Measurements from ENCODE around the gene PPP1R9B. TPM values are rescaled to one million over a fixed set of nuclear protein-coding genes. Genes with fewer than 3 reads are reported as not detected.

The PPP1R9B gene
- total RNA-seq, 1 experiment from 2014 or later, result 21.7 TPM

DNA sequence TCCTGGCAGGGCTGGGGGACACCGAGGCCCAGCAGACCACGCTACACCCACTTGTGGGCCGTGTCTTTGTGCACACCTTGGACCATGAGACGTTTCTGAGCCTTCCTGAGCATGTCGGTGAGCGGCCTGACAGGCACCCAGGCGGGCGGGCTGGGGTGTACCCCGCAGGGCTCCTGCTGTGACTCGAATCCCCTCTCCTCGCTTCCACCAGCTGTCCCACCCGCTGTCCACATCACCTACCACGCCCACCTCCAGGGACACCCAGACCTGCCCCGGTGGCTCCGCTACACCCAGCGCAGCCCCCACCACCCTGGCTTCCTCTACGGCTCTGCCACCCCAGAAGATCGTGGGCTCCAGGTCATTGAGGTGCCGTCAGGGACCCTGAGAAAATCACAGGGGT lies 16.9 kb upstream of the PPP1R9B start:
- ATAC-seq, result no peak
- POLR2A ChIA-PET, result no interaction called here
- CTCF ChIA-PET, result interaction anchor here (1.1 to 4.1 kb wide), 6 partner anchors 15 to 166 kb away, joined by 3 to 46 read pairs (median 8); partner anchors contain the start of gene TMEM92

GRCh38 chr17:50166518-50167181 lies 16.2 kb upstream of the PPP1R9B start:
- H3K9me3 Mint-ChIP-seq, result no peaks in the 10 kb centered on the region
- H3K27ac Mint-ChIP-seq, result no peak overlapping the region
- TF ChIP-seq ZNF416 (CRISPR knock-in tag; IDR thresholded peaks at IDR 0.05), result no peak
- TF ChIP-seq, protein P1, sequence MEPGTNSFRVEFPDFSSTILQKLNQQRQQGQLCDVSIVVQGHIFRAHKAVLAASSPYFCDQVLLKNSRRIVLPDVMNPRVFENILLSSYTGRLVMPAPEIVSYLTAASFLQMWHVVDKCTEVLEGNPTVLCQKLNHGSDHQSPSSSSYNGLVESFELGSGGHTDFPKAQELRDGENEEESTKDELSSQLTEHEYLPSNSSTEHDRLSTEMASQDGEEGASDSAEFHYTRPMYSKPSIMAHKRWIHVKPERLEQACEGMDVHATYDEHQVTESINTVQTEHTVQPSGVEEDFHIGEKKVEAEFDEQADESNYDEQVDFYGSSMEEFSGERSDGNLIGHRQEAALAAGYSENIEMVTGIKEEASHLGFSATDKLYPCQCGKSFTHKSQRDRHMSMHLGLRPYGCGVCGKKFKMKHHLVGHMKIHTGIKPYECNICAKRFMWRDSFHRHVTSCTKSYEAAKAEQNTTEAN (CRISPR knock-in tag; IDR thresholded peaks at IDR 0.05), result peak; percentile 44; the same call in 1 of the 2 replicates
- H3K36me3 Mint-ChIP-seq, result no peaks in the 10 kb centered on the region
- ATAC-seq (no peak), DNase-seq (ENCODE audit: low spot score) (no peak)
- ChIA-PET CTCF (interaction anchor here (0.6 to 4.1 kb wide), 16 partner anchors 11 to 320 kb away, joined by 3 to 46 read pairs (median 6); partner anchors contain the start of gene TMEM92), POLR2A (interaction anchor here (1.6 kb wide), 1 partner anchor 11 kb away, joined by 4 read pairs; no protein-coding TSS in a partner anchor)
- peaks cover 17% of the 10 kb centered on the region for H3K27me3 Mint-ChIP-seq (ENCODE audit: low read depth)
- H3K4me1 Mint-ChIP-seq, result peaks cover 11% of the 10 kb centered on the region
- no peak overlapping the region for H3K4me3 Mint-ChIP-seq

More for the DNA sequence above, 16.9 kb upstream of the PPP1R9B start:
- no peak overlapping the region for H3K27ac Mint-ChIP-seq
- no peaks in the 10 kb centered on the region for H3K9me3 Mint-ChIP-seq
- peaks cover 8% of the 10 kb centered on the region for H3K4me1 Mint-ChIP-seq
- H3K27me3 Mint-ChIP-seq (ENCODE audit: low read depth), result peaks cover 10% of the 10 kb centered on the region
- no peaks in the 10 kb centered on the region for H3K36me3 Mint-ChIP-seq
- DNase-seq (ENCODE audit: low spot score), result no peak
- no peak overlapping the region for H3K4me3 Mint-ChIP-seq
- TF ChIP-seq FOXK1 (CRISPR knock-in tag; IDR thresholded peaks at IDR 0.05), result no peak
- TF ChIP-seq, protein P2, sequence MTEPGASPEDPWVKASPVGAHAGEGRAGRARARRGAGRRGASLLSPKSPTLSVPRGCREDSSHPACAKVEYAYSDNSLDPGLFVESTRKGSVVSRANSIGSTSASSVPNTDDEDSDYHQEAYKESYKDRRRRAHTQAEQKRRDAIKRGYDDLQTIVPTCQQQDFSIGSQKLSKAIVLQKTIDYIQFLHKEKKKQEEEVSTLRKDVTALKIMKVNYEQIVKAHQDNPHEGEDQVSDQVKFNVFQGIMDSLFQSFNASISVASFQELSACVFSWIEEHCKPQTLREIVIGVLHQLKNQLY (CRISPR knock-in tag; IDR thresholded peaks at IDR 0.05), result no peak
- no peak for TF ChIP-seq ZNF396 (CRISPR knock-in tag; IDR thresholded peaks at IDR 0.05; ENCODE audit: borderline replicate concordance)
- TF ChIP-seq, protein P3, sequence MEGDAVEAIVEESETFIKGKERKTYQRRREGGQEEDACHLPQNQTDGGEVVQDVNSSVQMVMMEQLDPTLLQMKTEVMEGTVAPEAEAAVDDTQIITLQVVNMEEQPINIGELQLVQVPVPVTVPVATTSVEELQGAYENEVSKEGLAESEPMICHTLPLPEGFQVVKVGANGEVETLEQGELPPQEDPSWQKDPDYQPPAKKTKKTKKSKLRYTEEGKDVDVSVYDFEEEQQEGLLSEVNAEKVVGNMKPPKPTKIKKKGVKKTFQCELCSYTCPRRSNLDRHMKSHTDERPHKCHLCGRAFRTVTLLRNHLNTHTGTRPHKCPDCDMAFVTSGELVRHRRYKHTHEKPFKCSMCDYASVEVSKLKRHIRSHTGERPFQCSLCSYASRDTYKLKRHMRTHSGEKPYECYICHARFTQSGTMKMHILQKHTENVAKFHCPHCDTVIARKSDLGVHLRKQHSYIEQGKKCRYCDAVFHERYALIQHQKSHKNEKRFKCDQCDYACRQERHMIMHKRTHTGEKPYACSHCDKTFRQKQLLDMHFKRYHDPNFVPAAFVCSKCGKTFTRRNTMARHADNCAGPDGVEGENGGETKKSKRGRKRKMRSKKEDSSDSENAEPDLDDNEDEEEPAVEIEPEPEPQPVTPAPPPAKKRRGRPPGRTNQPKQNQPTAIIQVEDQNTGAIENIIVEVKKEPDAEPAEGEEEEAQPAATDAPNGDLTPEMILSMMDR (IDR thresholded peaks at IDR 0.05), result no peak

DNA sequence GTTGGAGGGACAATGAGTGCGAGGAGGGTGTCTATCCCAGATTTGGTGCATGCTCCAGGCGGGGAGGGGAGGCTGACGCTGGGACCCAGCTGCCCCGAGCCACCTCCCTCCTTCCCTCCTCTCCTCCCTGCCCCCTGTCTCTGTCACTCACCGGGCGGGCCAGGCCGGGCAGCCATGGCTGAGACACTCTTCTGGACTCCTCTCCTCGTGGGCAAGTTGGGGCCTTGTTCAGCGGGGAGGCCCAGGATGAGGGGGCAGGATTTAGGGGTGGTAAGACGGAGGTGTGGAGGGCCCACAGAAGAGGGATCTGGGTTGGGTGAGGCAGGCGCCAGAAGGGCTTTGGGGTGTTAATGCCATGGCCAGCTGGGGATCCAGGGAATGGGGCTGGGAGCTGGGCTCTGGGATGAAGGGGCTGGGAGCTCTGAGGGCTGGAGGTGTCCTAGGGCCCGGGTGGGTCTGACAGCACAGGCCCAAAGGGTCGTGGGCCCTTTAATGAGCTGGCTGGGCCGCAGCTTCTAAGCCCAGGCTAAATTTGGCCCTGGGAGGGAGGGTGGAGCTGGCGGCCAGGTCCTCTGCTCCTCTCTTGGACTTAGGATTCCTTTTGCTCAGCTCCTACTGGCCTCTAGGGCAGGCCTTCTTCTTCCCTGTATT lies 15.5 kb upstream of the PPP1R9B start, which contains the start of gene SGCA:
Gene SGCA, plus strand, starts transcription at position 139 of the 651 bp plus-strand sequence. Its CDS starts 36 bp downstream, at position 175.
- H3K4me3 Mint-ChIP-seq, result no peak within 1 kb of the TSS
- no peaks in the 10 kb centered on the region for H3K36me3 Mint-ChIP-seq
- ChIA-PET CTCF (interaction anchor here (0.6 to 3.5 kb wide), 20 partner anchors 12 to 321 kb away, joined by 3 to 11 read pairs (median 4); partner anchors contain the start of gene TMEM92), POLR2A (interaction anchor here (1.6 kb wide), 1 partner anchor 11 kb away, joined by 4 read pairs; no protein-coding TSS in a partner anchor)
- ATAC-seq (no peak), DNase-seq (ENCODE audit: low spot score) (no peak)
- H3K4me1 Mint-ChIP-seq, result peaks cover 15% of the 10 kb centered on the region
- H3K27me3 Mint-ChIP-seq (ENCODE audit: low read depth), result peaks cover 19% of the 10 kb centered on the region
- peak within 1 kb of the TSS; percentile 7 for H3K27ac Mint-ChIP-seq
- no peaks in the 10 kb centered on the region for H3K9me3 Mint-ChIP-seq
- TF ChIP-seq E2F5 (CRISPR knock-in tag; IDR thresholded peaks at IDR 0.05), result no peak
- TF ChIP-seq HMGA2 (CRISPR knock-in tag; IDR thresholded peaks at IDR 0.05), result no peak
- TF ChIP-seq ZNF532 (CRISPR knock-in tag; IDR thresholded peaks at IDR 0.05; ENCODE audit: borderline replicate concordance), result no peak
- no peak for TF ChIP-seq ZNF423 (CRISPR knock-in tag; IDR thresholded peaks at IDR 0.05)
- TF ChIP-seq, protein P4, sequence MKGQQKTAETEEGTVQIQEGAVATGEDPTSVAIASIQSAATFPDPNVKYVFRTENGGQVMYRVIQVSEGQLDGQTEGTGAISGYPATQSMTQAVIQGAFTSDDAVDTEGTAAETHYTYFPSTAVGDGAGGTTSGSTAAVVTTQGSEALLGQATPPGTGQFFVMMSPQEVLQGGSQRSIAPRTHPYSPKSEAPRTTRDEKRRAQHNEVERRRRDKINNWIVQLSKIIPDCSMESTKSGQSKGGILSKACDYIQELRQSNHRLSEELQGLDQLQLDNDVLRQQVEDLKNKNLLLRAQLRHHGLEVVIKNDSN (CRISPR knock-in tag; IDR thresholded peaks at IDR 0.05), result no peak
- TF ChIP-seq OVOL2 (CRISPR knock-in tag; IDR thresholded peaks at IDR 0.05; ENCODE audit: borderline replicate concordance), result no peak
- TF ChIP-seq, protein P5, sequence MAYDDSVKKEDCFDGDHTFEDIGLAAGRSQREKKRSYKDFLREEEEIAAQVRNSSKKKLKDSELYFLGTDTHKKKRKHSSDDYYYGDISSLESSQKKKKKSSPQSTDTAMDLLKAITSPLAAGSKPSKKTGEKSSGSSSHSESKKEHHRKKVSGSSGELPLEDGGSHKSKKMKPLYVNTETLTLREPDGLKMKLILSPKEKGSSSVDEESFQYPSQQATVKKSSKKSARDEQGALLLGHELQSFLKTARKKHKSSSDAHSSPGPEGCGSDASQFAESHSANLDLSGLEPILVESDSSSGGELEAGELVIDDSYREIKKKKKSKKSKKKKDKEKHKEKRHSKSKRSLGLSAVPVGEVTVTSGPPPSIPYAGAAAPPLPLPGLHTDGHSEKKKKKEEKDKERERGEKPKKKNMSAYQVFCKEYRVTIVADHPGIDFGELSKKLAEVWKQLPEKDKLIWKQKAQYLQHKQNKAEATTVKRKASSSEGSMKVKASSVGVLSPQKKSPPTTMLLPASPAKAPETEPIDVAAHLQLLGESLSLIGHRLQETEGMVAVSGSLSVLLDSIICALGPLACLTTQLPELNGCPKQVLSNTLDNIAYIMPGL (CRISPR knock-in tag; IDR thresholded peaks at IDR 0.05), result no peak
- no peak for TF ChIP-seq NFE2L1 (CRISPR knock-in tag; IDR thresholded peaks at IDR 0.05)
- TF ChIP-seq, protein P6, sequence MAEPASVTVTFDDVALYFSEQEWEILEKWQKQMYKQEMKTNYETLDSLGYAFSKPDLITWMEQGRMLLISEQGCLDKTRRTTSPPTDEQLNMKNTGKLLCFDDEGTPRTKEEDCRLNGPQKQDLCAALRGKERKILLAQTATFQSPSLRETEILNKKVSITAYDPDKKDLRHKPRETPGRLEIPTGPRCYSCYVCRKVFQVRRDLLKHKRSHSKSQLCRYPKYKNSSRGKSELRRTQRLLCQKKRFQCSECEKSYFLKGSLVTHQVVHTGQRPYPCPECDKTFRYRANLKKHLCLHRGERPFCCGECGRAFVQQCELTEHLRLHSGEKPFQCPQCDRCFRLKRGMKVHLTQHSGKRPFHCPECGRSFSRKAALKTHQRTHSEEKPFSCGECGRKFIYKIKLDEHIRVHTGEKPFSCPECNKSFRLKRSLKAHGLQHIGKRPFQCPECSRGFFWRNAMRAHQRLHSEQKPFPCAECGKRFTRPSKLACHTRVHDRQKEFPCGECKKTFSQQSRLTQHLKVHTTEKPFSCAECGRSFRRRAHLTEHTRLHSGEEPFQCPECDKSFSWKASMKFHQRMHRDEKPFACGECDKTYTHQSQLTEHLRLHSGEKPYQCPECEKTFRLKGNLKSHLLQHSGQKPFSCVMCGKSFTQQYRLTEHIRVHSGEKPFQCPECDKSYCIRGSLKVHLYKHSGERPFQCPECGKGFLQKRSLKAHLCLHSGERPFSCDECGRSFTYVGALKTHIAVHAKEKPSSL (CRISPR knock-in tag; conservative IDR thresholded peaks at IDR 0.05), result no peak

All from WTC11 (cell line).